ENCODE data around the gene SMCHD1. TPM values are rescaled to one million over a fixed set of nuclear protein-coding genes. Genes with fewer than 3 reads are reported as not detected.
"Not testable (repeated sequence)": the region's sequence is repeated elsewhere in the genome, so short reads cannot be mapped to it uniquely, and the experiment has no call there.

Gene SMCHD1
- total RNA-seq, 1 experiment from 2014 or later: 61.0 TPM

- CTCF ChIA-PET: no interaction called here
Measured at GRCh38 chr18:2850816-2851215, 195.3 kb downstream of the SMCHD1 start.

GRCh38 chr18:2851771-2852170, 196.2 kb downstream of the SMCHD1 start:
- no peaks in the 10 kb centered on the region for H3K4me1 ChIP-seq (ENCODE audit: insufficient read depth, low read length)
- H3K9ac ChIP-seq (ENCODE audit: low read length): no peak overlapping the region
- H2AFZ ChIP-seq (ENCODE audit: low read length): no peak overlapping the region
- H3K4me2 ChIP-seq (ENCODE audit: low read length): no peak overlapping the region
- H3K27ac ChIP-seq (ENCODE audit: low read length): no peak overlapping the region
- no peaks in the 10 kb centered on the region for H3F3A ChIP-seq (ENCODE audit: low read length, unreplicated experiment)
- H3K27me3 ChIP-seq (ENCODE audit: low read length): peaks cover 51% of the 10 kb centered on the region
- intact Hi-C loops (cut with micrococcal nuclease): no loop called here
- no peaks in the 10 kb centered on the region for H3K9me3 ChIP-seq (ENCODE audit: low read length)
- TF ChIP-seq EZH2 (IDR thresholded peaks at IDR 0.05; ENCODE audit: low read length, unreplicated experiment) (no peak), CTCF (conservative IDR thresholded peaks at IDR 0.05; ENCODE audit: low read depth, low read length) (no peak), EZH2phosphoT487 (IDR thresholded peaks at IDR 0.05; ENCODE audit: borderline replicate concordance, low read length) (no peak)
- ATAC-seq (no peak), DNase-seq (no peak)
- H3K4me3 ChIP-seq (ENCODE audit: low read length): no peak overlapping the region
- no peaks in the 10 kb centered on the region for H3K36me3 ChIP-seq (ENCODE audit: low read depth, low read length)
- no TSS peak for BruUV-seq (replicated peaks)
- no peaks in the 10 kb centered on the region for H3K9me2 ChIP-seq (replicated peaks; ENCODE audit: low read length)
- POLR2A ChIA-PET (ENCODE audit: unreplicated experiment): no interaction called here
- no peaks in the 10 kb centered on the region for H3K79me2 ChIP-seq (ENCODE audit: low read length)
- CTCF ChIA-PET: no interaction called here
- no peaks in the 10 kb centered on the region for H4K20me1 ChIP-seq (ENCODE audit: low read length)

More at GRCh38 chr18:2850816-2851215, 195.3 kb downstream of the SMCHD1 start:
- Histone ChIP-seq H3K79me2 (ENCODE audit: low read length) (no peaks in the 10 kb centered on the region), H3K27ac (ENCODE audit: low read length) (no peak overlapping the region), H3K4me1 (ENCODE audit: insufficient read depth, low read length) (no peaks in the 10 kb centered on the region), H3K9me3 (ENCODE audit: low read length) (no peaks in the 10 kb centered on the region), H3K4me2 (ENCODE audit: low read length) (no peak overlapping the region), H3K4me3 (ENCODE audit: low read length) (no peak overlapping the region), H3K9me2 (replicated peaks; ENCODE audit: low read length) (no peaks in the 10 kb centered on the region), H3K9ac (ENCODE audit: low read length) (no peak overlapping the region), H2AFZ (ENCODE audit: low read length) (no peak overlapping the region), H3F3A (ENCODE audit: low read length, unreplicated experiment) (no peaks in the 10 kb centered on the region), H3K36me3 (ENCODE audit: low read depth, low read length) (no peaks in the 10 kb centered on the region), H3K27me3 (ENCODE audit: low read length) (peaks cover 56% of the 10 kb centered on the region), H4K20me1 (ENCODE audit: low read length) (no peaks in the 10 kb centered on the region)
- intact Hi-C loops (cut with micrococcal nuclease): no loop called here
- DNase-seq (no peak), ATAC-seq (no peak)
- POLR2A ChIA-PET (ENCODE audit: unreplicated experiment): no interaction called here
- no TSS peak for BruUV-seq (replicated peaks)
- TF ChIP-seq EZH2phosphoT487 (IDR thresholded peaks at IDR 0.05; ENCODE audit: borderline replicate concordance, low read length) (no peak), EZH2 (IDR thresholded peaks at IDR 0.05; ENCODE audit: low read length, unreplicated experiment) (no peak), CTCF (conservative IDR thresholded peaks at IDR 0.05; ENCODE audit: low read depth, low read length) (no peak)

GRCh38 chr18:2852460-2852859, 196.9 kb downstream of the SMCHD1 start:
- DNase-seq; H3K9me2 ChIP-seq (replicated peaks; ENCODE audit: low read length); H3K9ac ChIP-seq (ENCODE audit: low read length); ATAC-seq; H3K27ac ChIP-seq (ENCODE audit: low read length); H3K4me1 ChIP-seq (ENCODE audit: insufficient read depth, low read length); H4K20me1 ChIP-seq (ENCODE audit: low read length); H3F3A ChIP-seq (ENCODE audit: low read length, unreplicated experiment); H2AFZ ChIP-seq (ENCODE audit: low read length); BruUV-seq (replicated peaks); H3K4me3 ChIP-seq (ENCODE audit: low read length); H3K4me2 ChIP-seq (ENCODE audit: low read length); H3K9me3 ChIP-seq (ENCODE audit: low read length); CTCF ChIA-PET; intact Hi-C loops (cut with micrococcal nuclease); H3K79me2 ChIP-seq (ENCODE audit: low read length); H3K36me3 ChIP-seq (ENCODE audit: low read depth, low read length): not testable (repeated sequence)
- POLR2A ChIA-PET (ENCODE audit: unreplicated experiment): interaction anchor here (0.6 kb wide), 1 partner anchor 68 kb away, joined by 3 read pairs; no protein-coding TSS in a partner anchor
- peaks cover 46% of the 10 kb centered on the region for H3K27me3 ChIP-seq (ENCODE audit: low read length)
